H1 (cell line): ENCODE data around the gene CCP110. TPM values are rescaled to one million over a fixed set of nuclear protein-coding genes. Genes with fewer than 3 reads are reported as not detected.

Experiments used
- CBX8 ChIP-seq: fragments of 300-800, 300-1000 bp; sonication (generic); IDR thresholded peaks from 2 replicates; pipeline ENCODE4 v1.7.1; 2016; ENCODE audit warnings: low read depth, low read length, borderline replicate concordance
- JUND ChIP-seq: IDR thresholded peaks from 2 replicates; pipeline ENCODE4 v1.6.1; 2011; ENCODE audit warnings: mild to moderate bottlenecking, improper control_type of control experiment, low read length
- polyA plus RNA-seq, 7 experiments: library from polyadenylated mRNA; depleted of rRNA in 3 of 7; stranded (reverse) in 5 of 7; unstranded in 2 of 7; fragments of >200 nt in 5 of 7; fragments of 200-250 nt in 2 of 7; gene quantifications; 1 replicate in 5 of 7; 2 replicates in 1 of 7; 4 replicates in 1 of 7; pipeline versions ENCODE4 v1.2.1 to v1.2.3, GENCODE V29; 2011 to 2013; ENCODE audit warnings: missing spikeins in 2 of 7, mixed read lengths in 2 of 7
- total RNA-seq: library from RNA; stranded (reverse); fragmentation: NEBNext Ultra II Directional; extraction: Animal tissue kit (Norgen Biotek cat#: 25700); gene quantifications from 2 replicates; pipeline ENCODE4 v1.2.1, GENCODE V29; 2021

The CCP110 gene
- total and polyA plus RNA-seq, 2 of the 8 experiments (the other 6 are each of a cell fraction or from before 2014, with no cell fraction given), result 3.2 to 19.8 TPM

DNA sequence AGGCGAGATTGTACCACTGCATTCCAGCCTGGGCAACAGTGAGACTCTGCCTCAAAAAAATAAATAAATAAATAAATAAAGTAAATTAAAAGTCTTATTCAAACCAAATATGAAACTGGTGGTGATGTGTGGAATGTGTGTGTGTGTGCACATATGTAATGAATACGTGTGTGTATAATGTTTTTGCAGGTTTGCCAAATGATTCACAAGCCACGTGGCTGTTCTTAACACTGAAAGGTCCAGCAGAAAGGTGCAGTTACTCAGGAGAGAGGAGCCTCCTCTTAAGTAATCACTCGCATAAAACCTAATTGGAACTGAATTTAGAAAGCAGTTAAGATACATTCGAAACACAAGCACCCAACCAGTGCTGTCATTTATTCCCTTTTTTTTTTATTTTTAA, 24.7 kb upstream of the CCP110 start (continued):
- TF ChIP-seq JUND (no peak), CBX8 (no peak)
